CD4-positive, alpha-beta T cell treated with Interleukin-17A for 4 hours (primary cell): Measurements from ENCODE around the gene RNF7.
"Not testable (repeated sequence)": the region's sequence is repeated elsewhere in the genome, so short reads cannot be mapped to it uniquely, and the experiment has no call there.

Experiments used
- DNase-seq: peaks from one replicate; pipeline ENCODE4 v3.0.0-alpha.2; 2020; ENCODE audit warnings: mixed read lengths

RNF7 gene

GRCh38 chr3:141783632-141784031, 45.5 kb downstream of the RNF7 start:
- no peak for DNase-seq

GRCh38 chr3:141784096-141784495, 46.0 kb downstream of the RNF7 start:
- no peak for DNase-seq

- no peak for DNase-seq
These were observed 46.4 kb downstream of the RNF7 start for GRCh38 chr3:141784531-141784930.

GRCh38 chr3:141788149-141788548, 50.1 kb downstream of the RNF7 start:
- no peak for DNase-seq

GRCh38 chr3:141788750-141789149, 50.7 kb downstream of the RNF7 start:
- not testable (repeated sequence) for DNase-seq

GRCh38 chr3:141789281-141789680, 51.2 kb downstream of the RNF7 start:
- no peak for DNase-seq

- no peak for DNase-seq
These were observed 52.1 kb downstream of the RNF7 start for GRCh38 chr3:141790171-141790570.

GRCh38 chr3:141792495-141792894, 54.4 kb downstream of the RNF7 start:
- no peak for DNase-seq

GRCh38 chr3:141793476-141794260, 55.6 kb downstream of the RNF7 start:
- DNase-seq: no peak

GRCh38 chr3:141795276-141795675, 57.2 kb downstream of the RNF7 start:
- DNase-seq: peak; percentile 22

GRCh38 chr3:141795741-141796080, 57.6 kb downstream of the RNF7 start:
- no peak for DNase-seq

- DNase-seq: peak; percentile 69
These were observed 58.2 kb downstream of the RNF7 start for GRCh38 chr3:141796081-141796888.
